AG08395 (cell line): ENCODE data around the gene COBL.

Source experiments
- DNase-seq: peaks from one replicate; pipeline ENCODE4 v3.0.0; 2012; ENCODE audit warnings: mixed read lengths, low spot score

Gene COBL

DNA sequence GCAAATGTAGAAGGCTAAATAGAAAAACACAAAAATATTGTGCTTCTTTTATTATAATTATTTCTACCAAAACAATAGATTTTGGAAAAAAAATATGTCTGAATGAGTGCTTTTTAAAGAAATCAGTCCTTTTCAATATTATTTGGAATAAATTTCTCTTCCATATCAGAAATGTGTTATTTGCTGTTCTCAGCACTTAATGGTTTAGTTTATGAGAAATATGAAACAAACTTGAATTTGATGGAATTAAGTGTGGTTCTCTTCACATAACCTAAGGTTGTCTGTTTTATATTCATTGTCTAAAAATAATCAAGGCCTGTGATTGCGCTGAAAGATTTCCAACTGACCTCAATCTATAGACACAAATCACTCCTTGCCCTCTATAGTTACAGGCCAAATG lies 203.0 kb downstream of the COBL start:
- no peak for DNase-seq

DNA sequence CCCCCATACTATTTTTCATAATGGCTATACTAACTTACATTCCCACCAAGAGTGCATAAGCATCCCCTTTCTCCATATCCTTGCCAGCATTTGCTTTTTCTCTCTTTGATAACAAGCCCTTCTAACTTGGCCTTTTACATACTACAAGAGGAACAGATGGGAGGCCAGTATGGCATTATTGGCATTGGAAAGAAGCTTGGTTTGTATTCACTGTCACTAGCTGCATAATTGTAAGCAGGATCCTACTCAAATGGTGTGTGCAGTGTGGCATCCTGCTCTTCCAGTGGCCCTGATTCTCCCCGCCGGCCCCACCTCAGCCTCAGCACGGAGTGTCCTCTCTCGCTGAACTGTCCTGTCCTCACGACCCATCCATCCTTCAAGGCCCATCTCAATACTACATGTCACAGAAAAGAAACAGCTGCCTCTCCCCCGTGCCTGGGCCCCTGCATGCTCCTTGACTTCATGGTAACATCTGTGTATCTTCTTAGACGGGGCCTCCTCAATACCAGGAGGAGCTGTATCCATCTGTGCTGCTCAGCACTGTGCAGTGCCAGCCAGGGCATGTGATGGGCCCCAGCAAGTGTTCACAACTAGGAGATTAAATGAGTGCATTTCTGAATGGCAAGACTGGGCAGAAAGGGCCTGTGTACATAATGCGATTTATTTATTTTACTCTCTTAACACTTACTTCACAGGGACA lies 205.2 kb downstream of the COBL start:
- DNase-seq, result no peak

DNA sequence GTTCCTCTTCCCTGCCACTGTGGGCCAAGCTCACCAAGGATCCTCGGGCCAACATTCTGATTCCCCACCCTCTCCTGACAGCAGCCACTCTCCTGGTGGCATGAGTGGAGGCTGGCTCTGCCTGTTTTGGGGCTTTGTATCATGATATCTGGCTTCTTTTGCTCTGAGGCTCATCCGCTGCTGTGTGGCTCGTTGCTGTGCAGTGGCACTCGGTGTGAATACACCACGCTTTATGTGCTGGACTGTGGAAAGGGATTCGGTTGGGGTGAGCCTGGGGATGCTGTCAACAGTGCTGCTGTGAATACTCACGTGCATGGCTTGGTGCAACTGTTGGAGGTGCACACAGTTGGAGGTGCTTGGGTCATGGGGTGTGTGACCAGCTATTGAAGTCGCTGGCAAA lies 208.5 kb downstream of the COBL start:
- DNase-seq, result no peak

DNA sequence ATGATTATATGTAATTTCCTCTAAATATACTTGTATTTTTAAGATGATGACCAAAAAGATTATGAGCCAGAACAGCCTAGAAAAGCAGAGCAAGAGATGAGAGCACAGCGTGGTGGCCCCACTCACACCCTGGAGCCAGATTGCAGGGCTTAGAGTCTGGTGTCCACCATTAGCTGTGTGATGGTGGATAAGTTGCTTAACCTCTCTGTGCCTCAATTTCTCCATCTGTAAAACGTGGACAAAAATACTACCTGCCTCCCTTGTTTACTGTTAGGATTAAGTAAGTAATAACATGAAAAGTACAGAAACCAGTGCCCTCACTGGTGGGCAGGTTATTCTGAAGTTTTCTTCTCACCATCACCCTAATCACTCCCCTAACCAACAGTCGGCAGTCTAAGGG lies 212.3 kb downstream of the COBL start:
- DNase-seq, result no peak

DNA sequence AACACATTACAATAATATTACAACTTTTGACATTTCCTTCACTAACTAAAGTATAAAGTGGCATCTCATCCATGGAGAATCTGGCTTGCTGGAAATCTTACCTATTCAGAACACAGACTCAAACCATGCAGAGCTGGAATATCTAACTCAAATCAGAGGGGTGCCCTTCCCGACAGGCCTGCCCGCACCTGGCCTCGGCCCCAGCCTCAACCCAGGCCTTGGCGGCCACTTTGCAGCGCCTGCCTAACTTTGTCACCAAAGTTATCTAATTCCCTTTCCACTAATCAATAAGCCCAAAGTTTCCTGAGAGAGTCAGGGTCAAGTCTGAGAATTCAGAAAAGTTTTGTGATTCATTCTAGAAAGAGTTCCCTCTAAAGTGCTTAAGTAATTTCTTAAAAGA lies 212.9 kb downstream of the COBL start:
- DNase-seq, result no peak

DNA sequence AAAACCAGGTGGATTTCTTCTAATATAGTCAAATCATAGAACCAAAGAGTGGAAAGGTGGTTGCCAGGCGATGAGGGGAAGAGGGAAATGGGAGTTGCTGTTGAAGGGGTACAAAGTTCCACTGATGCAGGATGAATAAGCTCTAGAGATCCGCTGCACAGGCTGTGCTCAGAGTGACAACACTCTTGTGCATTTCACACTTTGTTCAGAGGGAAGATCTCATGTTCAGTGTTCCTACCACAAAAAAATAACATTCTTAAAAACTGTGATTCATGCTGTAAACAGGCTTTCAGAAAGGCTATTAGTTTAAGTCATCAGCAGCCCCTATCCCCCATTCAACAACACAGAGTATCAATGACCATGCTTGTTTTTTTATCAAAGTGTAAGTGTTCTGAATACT lies 213.8 kb downstream of the COBL start:
- DNase-seq, result no peak

DNA sequence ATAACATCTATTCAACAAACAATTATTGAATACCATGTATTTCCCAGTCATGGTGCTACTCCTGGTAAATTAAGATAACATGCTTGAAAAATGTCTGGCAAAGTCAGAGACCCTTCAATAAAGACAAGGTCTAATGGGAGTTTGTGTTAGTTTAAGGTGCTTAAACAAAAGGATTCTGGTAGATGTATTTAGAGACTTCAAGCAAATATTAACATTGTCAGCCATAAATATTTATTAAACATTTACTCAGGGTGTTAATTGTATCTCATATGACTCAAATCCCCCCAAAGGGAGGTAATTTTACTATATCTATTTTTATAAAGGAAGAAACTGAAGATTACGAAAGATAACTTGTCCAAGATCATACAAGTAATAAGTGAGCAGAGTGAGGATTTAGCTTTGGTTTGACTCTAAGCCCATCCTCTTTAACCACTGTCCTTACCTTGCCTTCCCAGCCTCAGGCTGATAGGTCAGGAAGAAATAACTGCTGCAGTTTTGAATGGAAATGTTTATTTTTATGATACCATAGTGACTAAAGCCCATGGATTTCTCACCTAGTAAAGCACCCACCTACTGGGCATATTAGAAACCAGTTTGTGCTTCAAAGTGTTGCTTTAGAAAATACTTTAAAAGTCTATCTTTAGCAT lies 215.4 kb downstream of the COBL start:
- DNase-seq, result no peak

DNA sequence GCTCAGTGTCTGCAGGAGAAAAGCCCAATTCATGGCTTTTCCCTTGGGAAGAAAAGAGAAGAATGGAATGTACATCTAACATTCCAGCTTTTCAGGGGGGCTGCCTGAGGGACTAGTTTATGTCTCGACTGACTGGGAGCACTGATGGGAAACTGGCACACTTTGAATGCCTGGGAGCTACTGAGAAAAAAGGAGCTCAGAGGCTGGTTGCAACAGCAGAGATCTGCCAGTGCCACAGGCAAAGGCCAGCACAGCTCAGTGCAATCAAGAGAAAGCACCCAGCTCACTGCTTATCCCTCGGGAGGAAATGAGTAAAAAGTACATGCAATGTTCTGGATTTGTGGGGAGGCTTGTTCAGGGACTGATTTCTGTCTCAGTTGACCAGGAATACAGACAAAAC lies 226.2 kb downstream of the COBL start:
- no peak for DNase-seq

DNA sequence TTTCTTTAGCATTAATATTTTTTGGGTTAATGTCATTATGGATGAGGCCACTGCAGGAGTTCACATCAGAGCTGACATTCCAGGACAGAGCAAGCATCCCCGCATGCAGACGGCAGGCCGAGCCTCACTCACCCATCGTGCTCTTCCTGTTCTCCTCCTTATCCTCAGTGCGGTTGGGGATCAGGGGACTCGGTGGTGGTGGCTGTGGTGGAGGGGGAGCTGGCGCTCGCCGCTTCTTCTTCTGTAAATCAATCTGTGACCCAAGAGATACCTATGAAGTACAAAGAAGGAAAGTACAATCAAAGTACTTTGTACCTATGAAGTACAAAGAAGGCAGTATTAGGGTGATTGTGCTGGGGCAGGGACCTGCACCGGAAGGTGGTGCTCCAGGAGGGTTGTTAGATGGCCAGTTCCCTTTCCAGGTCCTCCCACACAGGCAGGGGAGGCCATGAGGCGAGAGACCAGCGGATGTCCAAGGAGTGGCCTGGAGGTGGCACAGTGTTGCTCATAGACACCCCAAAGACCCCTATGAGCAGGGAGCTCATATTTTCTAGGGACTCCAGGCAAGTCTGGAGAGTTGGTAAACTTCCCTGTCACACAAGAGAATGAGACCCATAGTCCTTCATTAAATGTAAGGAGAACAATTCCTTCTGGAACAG lies 231.4 kb downstream of the COBL start:
- DNase-seq, result no peak

DNA sequence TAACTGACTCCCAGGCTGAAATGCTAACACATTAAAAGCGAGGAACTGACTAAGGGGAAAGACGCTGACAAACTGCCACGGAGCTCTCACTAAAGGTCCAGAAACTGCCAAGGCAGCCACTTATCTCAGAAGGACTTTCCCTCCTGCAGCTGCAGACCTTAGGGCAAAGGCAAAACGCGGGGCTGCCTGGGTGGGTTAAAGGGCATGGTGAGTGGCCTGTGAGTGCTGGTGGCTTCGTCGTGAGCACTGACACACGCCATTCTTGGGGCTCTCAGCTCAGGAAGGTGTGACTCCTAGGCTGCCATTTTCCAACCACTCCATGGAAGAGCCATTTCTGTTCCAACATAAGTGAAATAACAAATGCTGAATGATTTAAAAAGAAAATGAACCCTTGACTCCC lies 232.5 kb downstream of the COBL start:
- no peak for DNase-seq

DNA sequence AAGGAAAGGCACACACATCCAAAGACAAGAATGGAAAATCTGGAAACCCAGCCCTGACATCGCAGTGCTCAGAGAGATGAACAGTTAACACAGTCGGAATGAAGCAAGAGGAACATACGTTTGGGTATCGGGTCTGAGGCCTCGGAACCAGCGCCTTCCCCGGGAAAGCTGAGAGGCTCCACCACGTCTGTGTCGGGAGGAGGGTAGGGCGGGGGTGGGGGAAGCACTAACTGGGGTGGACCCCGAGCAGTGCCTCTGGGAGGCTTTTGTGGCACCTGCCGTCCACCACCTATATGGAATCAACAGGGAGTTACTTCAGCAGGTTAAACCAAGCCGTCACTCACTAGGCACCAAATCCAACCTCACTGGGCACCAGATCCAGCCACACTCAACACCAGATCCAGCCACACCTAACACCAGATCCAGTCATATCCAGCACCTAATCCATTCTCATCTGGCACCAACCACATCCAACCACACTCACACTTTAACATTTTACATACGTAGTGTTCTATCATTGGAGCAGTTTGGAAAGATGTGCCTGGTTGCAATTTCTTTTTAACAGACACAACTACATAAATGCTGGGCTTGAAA lies 233.6 kb downstream of the COBL start:
- DNase-seq, result no peak

DNA sequence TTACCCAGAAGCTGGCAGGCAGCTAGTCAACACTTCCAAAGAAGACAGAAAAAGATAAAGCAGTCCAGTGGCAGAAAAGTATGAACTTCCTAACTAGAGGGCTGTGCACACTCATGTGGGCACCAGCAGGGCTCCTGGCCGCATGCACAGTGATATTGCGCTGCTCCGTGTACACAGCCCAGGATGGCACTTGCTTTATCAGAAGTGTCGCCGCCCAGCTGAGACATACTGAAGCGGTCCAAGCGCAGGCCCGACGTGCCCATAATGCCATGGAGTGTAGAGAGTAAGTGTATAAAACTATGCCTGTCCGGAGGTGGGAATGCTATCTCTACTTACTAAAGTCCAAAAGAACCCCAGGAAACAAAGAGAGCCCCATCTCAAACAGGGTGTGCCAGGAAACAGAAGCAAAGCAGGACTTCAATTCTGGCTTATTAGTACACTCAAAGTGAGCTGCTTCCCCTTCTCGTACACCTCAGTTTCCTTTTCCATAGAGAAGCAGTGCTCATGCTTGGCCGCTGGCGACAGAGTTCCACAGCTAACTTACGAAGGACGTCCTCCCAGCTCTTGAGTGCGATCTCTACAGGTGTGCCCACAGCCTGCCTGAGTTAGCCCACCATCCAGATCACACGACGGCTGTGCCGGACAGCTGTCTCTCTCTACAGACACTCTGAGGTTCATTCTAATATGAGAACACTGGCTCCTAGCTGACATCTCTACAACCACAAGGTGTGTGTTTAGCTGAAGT lies 234.3 kb downstream of the COBL start:
- DNase-seq, result no peak

DNA sequence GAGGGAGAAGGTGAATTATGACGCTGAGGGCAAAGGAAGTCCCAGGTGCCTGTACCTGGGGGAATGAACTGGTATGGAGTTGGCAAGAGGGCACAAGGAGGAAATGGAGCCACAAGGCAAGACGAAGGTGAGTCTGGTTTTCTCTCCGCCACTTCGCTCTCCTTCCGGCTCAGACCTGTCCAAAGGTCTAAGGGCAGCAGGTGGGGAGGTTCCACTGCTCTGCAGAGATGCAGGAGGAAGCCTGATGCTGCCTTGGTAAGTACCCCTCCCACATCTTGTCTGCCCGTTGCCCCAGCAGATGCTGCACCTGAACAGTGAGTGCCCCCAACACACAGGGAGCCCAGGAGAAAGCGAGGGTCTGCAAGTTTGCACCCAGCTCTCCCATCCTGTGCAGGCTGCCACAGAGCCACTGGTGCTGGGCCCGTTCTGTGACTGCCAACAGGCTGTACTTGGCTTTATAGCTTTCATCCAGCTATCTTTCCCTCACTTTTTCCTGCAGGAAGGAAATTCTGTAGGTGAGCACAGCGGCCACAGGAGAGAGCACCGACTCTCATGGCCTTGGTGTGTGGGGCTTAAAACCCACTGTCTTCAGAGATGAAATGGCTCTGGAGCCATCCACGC lies 235.2 kb downstream of the COBL start:
- DNase-seq, result no peak

DNA sequence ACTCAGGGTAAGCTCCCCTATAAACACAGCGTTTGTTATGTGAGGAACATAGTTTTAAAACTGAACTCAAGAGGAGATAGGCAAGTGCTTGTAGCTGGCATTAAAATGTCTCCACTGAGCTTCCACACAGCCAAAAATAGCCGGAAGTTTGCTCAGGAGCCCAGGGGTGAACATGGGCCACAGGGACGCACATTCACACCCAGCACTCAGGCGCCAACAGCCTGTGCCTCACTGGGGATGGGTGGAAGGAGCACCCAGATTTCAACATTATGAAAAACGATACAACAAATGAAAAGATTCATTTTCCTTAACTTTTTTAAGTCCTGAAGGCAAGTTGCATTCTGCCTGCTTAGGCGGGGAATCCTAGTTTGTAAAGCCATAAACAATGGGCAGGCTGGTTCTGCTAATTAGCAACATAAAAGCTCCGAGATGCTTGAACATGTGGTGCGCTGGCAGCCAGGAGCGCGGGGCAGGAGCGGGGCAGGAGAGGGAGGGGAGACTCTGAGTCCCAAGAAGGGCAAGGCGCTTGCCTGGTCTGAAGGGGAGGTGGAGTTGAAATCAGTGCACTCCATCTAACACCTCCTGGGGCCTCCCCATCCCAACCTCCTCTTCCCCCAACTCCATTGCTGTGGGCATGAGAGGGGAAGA lies 235.9 kb downstream of the COBL start:
- no peak for DNase-seq

DNA sequence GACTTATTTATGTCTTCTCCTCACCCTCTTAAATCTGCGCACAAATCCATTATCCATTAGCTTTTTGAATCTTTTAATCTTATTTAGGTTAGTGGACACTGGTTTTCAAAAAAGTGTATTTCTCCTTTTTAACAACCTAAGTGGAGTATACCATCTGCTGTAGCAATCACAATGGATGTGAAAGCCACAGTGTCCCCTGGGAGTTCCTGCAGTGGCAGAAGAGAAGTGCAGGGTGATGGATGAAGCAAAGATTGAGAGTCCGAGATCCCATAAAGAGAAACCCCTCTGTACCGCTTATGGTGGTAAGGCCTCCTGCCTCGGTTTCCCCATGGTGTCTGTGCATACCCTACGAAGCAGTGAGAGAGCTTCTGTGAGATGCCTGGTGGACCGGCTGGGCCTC lies 236.4 kb downstream of the COBL start:
- DNase-seq, result no peak

DNA sequence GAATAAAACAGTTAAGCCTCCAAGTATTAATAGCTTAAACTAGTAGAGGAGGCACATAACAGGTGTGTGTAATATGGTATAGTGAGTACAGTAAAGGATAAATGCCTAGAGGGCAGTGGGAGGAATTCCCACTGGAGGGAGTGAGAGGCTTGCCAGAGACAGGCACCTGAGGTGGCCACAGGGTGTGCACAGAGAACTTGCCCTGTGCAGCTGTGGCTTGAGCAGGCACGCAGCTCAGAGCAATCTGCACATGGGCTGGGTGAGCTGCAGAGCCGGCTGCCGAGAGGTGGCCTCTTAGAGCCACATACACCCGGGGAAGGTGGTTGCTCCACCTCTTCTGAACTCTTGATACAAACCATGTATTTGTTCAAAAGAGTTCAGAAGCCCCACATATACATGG lies 237.1 kb downstream of the COBL start:
- DNase-seq, result no peak

DNA sequence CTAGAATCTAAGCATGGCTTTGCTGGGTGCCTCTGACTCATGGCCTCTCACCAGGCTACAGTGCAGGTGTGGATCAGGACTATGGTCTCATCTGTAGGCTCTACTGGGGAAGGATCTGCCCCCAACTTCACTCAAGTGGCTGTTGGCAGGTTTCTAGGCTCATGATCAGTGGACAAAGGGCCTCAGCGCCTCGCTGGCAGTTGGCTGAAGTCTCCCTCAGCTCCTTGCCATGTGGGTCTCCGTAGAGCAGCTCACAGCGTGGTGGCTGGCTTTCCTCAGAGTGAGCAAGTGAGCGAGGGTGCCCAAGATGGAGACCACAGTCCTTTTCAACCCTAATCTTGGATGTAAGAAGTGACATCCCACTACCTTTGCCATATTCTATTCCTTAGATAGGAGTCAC lies 238.0 kb downstream of the COBL start:
- no peak for DNase-seq

DNA sequence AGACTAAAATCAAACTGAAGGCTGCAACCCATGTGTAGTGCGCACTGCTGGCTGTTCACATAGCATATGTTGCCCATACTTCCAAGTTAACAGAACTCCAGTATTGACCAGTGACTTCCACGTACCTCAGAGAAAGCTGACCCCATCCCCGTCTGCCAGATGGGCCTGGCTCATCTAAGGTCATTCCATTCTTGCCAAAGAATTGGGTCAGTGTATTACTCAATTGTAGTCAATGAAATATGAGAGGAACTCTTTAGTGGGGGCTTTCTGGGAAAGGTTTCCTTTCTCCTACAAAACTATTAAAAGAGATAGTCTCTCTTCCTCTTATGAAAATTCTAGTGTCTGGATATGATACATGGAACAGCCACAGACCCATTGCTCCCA lies 238.6 kb downstream of the COBL start:
- no peak for DNase-seq

DNA sequence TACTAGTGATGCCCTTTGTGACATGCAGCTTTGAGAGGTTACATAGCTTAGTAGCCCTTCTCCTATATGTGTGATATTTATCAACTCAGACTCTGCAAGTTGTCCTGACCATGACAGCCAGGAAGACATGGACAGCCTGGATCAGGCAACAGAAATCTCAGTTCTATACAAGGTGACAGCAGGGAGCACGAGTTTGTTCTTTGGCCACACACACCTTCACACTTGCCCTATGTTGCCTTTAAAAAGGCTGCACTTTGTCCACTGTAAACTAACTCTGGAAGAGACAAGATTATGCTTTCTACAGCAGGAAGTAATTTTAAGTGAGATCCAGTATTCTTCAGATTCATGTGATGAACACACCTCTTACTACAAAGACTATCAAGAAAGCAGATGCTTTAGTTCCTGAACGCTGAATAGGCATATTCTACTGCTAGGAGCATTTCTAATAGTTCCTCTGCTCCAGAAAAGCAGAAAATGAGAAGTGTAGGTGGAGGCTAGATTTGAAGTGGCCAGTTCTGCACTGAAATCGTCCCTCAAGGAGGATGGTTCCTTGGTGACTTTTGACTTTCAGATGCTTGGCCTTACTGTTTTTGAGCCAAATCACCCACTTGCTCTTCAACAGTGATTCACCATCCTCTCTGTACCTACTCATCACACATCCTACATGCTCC lies 239.2 kb downstream of the COBL start:
- no peak for DNase-seq

DNA sequence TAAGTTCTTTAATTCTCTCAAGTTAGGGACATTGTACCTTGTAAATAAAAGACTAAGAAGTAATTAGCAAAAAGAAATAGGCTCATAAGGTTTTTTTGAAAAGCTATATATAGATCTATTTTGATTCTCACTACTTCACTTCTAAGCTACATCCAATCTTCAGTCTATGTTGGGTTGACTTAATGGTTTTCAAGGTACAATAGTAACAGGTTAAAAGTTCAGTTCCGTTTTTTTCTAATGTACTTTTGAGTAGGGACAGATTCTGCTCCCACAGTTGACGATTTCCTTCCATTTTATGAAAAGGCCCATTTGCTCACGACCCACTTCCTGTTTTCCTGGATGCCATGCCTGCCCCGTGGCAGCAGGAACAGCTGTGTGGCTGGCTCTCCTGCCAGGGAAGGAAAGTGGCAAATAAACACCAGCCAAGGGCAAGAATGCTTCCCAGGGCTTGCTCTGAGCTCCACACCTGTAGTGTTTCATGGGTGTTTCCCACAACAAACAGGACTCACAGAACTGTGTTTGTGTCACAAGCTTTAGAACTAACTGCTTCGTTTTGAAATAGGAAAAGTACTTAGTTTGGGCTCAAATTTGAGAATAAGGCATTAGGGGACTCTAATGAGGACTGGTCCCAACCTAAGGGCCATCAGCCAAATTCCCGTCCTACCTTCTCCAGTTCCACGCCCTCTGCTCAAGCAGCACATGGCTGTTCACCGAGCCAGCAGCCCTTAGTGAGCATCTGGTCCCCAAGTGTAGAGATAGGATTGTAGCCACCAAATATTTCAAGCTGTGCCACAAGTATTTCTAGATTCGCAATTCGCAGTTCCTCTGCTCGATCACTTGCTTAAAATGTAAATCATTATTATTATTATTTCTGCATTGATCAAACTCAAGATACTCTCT lies 240.7 kb downstream of the COBL start:
- no peak for DNase-seq
